ENCODE measurements around the gene MYLK4. TPM values are rescaled to one million over a fixed set of nuclear protein-coding genes. Genes with fewer than 3 reads are reported as not detected.

MYLK4 gene
- total RNA-seq, 1 donor from 2014 or later, result 0.26 TPM

DNA sequence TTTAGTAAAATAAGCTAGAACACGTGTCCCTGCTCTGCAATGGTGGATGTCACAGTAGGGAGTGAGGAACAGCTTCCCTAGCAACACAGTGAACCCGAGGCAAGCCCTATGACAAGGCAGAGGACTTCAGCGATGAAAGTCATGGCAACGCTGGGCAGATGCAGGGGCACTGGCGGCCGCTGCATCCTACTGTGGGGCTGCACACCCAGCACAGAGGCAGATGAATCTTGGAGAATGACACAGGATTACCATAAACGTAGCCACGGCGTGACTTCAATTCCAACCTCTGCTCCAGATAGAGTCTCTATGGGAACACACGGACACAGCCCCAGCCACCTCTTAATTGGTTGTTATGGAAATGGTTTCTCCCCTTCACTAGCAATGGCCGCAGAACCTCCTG, 64.2 kb downstream of the MYLK4 start:
- peak; percentile 58 for FAIRE-seq
- TF ChIP-seq CTCF (IDR thresholded peaks at IDR 0.05; ENCODE audit: insufficient read depth, low read length, severe bottlenecking), result no peak
- Histone ChIP-seq H3K4me3 (ENCODE audit: low read depth, low read length) (no peak overlapping the region), H3K27me3 (ENCODE audit: control insufficient read depth, insufficient read depth, low read length) (no peaks in the 10 kb centered on the region), H3K36me3 (ENCODE audit: control insufficient read depth, insufficient read depth, low read length) (no peaks in the 10 kb centered on the region)
- no peak for DNase-seq (ENCODE audit: low read depth)

- H3K4me3 ChIP-seq (ENCODE audit: low read depth, low read length), result no peak overlapping the region
- no peaks in the 10 kb centered on the region for H3K36me3 ChIP-seq (ENCODE audit: control insufficient read depth, insufficient read depth, low read length)
- no peak for DNase-seq (ENCODE audit: low read depth)
- H3K27me3 ChIP-seq (ENCODE audit: control insufficient read depth, insufficient read depth, low read length), result no peaks in the 10 kb centered on the region
- no peak for FAIRE-seq
- TF ChIP-seq CTCF (IDR thresholded peaks at IDR 0.05; ENCODE audit: insufficient read depth, low read length, severe bottlenecking), result no peak
Measured at GRCh38 chr6:2684766-2685754, 65.7 kb downstream of the MYLK4 start.

DNA sequence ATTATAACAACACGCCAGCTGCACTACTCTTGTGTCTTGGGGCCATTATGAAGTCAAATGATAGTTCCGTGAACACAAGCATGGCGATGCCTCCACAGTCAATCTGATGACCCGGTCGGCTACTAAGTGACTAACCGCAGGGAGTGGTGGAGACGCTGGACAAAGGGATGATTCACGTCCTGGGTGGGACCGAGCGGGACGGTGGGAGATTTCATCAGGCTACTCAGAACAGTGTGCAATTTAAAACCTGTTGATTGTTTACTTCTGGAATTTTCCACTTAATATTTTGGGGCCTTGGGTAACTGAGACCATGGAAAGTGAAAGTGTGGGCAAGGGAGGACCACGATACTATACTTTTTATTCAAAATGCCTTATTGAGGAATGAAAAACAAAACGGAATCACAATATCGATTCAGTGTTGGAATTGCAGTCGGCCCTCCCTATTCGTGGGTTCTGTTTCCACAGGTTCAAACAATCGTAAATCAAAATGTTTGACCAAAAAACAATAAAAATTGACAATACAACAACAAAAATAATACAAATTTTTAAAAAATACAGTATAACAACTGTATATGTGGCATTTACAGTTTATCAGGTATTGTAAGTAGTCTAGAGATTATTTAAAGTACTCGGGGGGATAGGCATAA, 66.5 kb downstream of the MYLK4 start:
- H3K27me3 ChIP-seq (ENCODE audit: control insufficient read depth, insufficient read depth, low read length), result no peaks in the 10 kb centered on the region
- DNase-seq (ENCODE audit: low read depth) (peak; percentile 83), FAIRE-seq (no peak)
- TF ChIP-seq CTCF (IDR thresholded peaks at IDR 0.05; ENCODE audit: insufficient read depth, low read length, severe bottlenecking), result no peak
- H3K4me3 ChIP-seq (ENCODE audit: low read depth, low read length), result no peak overlapping the region
- H3K36me3 ChIP-seq (ENCODE audit: control insufficient read depth, insufficient read depth, low read length), result no peaks in the 10 kb centered on the region

DNA sequence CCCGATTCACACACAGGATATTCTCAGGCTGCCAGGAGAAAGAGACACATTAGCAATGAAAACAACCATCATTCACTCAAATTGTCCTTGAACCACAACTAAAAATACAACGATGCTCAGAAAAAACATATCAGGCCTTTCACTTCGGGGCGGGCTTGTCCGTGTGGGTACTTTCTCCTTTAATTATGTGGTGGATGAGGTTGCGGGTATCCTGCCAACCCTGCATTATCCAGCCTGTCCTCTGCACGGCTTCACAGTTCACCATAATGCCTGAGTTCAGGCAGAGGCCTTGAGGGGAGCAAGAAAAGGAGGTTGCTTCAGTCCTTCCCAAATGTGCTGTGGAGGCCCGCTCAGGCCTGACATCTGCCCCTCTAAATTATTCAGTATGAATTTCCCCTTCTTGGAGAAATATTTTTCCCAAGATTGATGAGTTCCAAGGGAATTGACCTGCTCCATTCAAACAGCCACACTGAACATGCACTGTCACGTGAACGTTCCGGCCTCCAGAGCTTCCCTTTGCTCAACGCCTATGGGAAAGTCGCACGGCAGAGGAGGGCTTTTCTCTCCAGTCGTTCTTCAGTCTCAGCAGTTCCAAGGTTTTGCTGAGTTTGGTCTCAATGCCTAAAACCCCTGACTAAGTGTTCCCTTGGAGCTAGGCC, 70.3 kb downstream of the MYLK4 start:
- TF ChIP-seq CTCF (IDR thresholded peaks at IDR 0.05; ENCODE audit: insufficient read depth, low read length, severe bottlenecking), result no peak
- peak; percentile 28 for FAIRE-seq
- Histone ChIP-seq H3K27me3 (ENCODE audit: control insufficient read depth, insufficient read depth, low read length) (no peaks in the 10 kb centered on the region), H3K4me3 (ENCODE audit: low read depth, low read length) (no peak overlapping the region), H3K36me3 (ENCODE audit: control insufficient read depth, insufficient read depth, low read length) (no peaks in the 10 kb centered on the region)
- DNase-seq (ENCODE audit: low read depth), result no peak

DNA sequence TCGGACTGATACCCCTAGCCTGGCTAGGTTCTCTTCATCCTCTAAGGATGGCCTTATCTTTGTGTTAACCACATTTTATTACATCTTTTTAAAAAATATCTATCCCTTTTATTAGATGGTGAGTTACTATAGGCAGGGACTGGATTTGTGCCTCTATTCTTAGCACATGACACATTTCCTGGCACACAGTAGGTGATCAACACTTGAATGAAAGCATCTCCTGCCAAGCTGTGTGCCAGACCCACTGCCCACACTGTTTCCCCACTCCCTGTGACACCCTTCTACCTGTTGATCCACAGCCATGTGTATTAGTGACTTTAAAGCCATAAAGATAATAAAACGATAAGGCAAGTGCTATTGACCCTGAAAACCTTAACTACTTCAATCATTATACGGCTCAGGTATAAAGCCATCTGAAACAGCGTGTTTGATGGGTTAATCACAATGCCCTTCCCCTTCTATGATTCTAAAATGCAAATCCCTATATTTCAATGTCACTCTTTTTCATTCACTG, 73.6 kb downstream of the MYLK4 start:
- H3K4me3 ChIP-seq (ENCODE audit: low read depth, low read length), result no peak overlapping the region
- no peak for DNase-seq (ENCODE audit: low read depth)
- FAIRE-seq, result no peak
- no peaks in the 10 kb centered on the region for H3K27me3 ChIP-seq (ENCODE audit: control insufficient read depth, insufficient read depth, low read length)
- no peaks in the 10 kb centered on the region for H3K36me3 ChIP-seq (ENCODE audit: control insufficient read depth, insufficient read depth, low read length)
- no peak for TF ChIP-seq CTCF (IDR thresholded peaks at IDR 0.05; ENCODE audit: insufficient read depth, low read length, severe bottlenecking)

Measured in bronchial epithelial cell (primary cell).